HUES48 (cell line): ENCODE results near the gene FHIT.
A peak's percentile ranks its signal among the peaks of the same experiment; 100 is the strongest.

Experiments used
- H3K27ac ChIP-seq: one replicate; pipeline ENCODE4 v1.7.0; 2013; ENCODE audit warnings: low read depth, low read length, inconsistent platforms
- H3K27me3 ChIP-seq: 2 replicates; pipeline ENCODE4 v1.6.1; 2013; ENCODE audit warnings: mild to moderate bottlenecking, low read length; ENCODE audit not compliant: control insufficient read depth, insufficient read depth
- H3K36me3 ChIP-seq: 2 replicates; pipeline ENCODE4 v1.6.1; 2013; ENCODE audit warnings: low read length; ENCODE audit not compliant: control insufficient read depth, insufficient read depth
- H3K4me1 ChIP-seq: 2 replicates; pipeline ENCODE4 v1.6.1; 2013; ENCODE audit warnings: mild to moderate bottlenecking, low read length; ENCODE audit not compliant: control insufficient read depth, insufficient read depth
- H3K4me3 ChIP-seq: 2 replicates; pipeline ENCODE4 v1.5.1; 2013; ENCODE audit warnings: mild to moderate bottlenecking, low read depth, low read length
- H3K9ac ChIP-seq: 2 replicates; pipeline ENCODE4 v1.6.1; 2013; ENCODE audit warnings: mild to moderate bottlenecking, low read depth, low read length, moderate library complexity
- H3K9me3 ChIP-seq: 2 replicates; pipeline ENCODE4 v1.6.1; 2013; ENCODE audit warnings: low read length; ENCODE audit not compliant: control insufficient read depth, insufficient read depth

FHIT gene

GRCh38 chr3:60650171-60650570, 601.1 kb downstream of the FHIT start:
- peaks cover 17% of the 10 kb centered on the region for H3K4me1 ChIP-seq
- H3K27me3 ChIP-seq = no peaks in the 10 kb centered on the region
- no peak overlapping the region for H3K4me3 ChIP-seq
- H3K9ac ChIP-seq = no peak overlapping the region
- no peak overlapping the region for H3K27ac ChIP-seq
- H3K9me3 ChIP-seq = no peaks in the 10 kb centered on the region
- no peaks in the 10 kb centered on the region for H3K36me3 ChIP-seq

GRCh38 chr3:60645801-60646200, 605.5 kb downstream of the FHIT start:
- Histone ChIP-seq H3K27ac (no peak overlapping the region), H3K9ac (no peak overlapping the region), H3K27me3 (no peaks in the 10 kb centered on the region), H3K9me3 (no peaks in the 10 kb centered on the region), H3K36me3 (no peaks in the 10 kb centered on the region), H3K4me3 (no peak overlapping the region), H3K4me1 (peaks cover 4% of the 10 kb centered on the region; the same call in 1 of the 2 replicates)

- Histone ChIP-seq H3K27ac (no peak overlapping the region), H3K4me1 (peaks cover 4% of the 10 kb centered on the region; the same call in 1 of the 2 replicates), H3K9me3 (no peaks in the 10 kb centered on the region), H3K36me3 (no peaks in the 10 kb centered on the region), H3K27me3 (no peaks in the 10 kb centered on the region), H3K9ac (no peak overlapping the region), H3K4me3 (no peak overlapping the region)
These were observed 607.4 kb downstream of the FHIT start for GRCh38 chr3:60643831-60644230.

GRCh38 chr3:60641354-60641753, 609.9 kb downstream of the FHIT start:
- Histone ChIP-seq H3K27me3 (no peaks in the 10 kb centered on the region), H3K4me3 (no peak overlapping the region), H3K9ac (no peak overlapping the region), H3K36me3 (no peaks in the 10 kb centered on the region), H3K9me3 (no peaks in the 10 kb centered on the region), H3K27ac (no peak overlapping the region), H3K4me1 (peaks cover 8% of the 10 kb centered on the region)

- peak overlapping the region; percentile 47 for H3K27ac ChIP-seq
- no peaks in the 10 kb centered on the region for H3K9me3 ChIP-seq
- H3K27me3 ChIP-seq = no peaks in the 10 kb centered on the region
- H3K36me3 ChIP-seq = no peaks in the 10 kb centered on the region
- no peak overlapping the region for H3K9ac ChIP-seq
- H3K4me3 ChIP-seq = no peak overlapping the region
- H3K4me1 ChIP-seq = peaks cover 9% of the 10 kb centered on the region
These were observed 614.4 kb downstream of the FHIT start for GRCh38 chr3:60636846-60637245.

- no peaks in the 10 kb centered on the region for H3K36me3 ChIP-seq
These were observed 617.6 kb downstream of the FHIT start for GRCh38 chr3:60633644-60634043.

GRCh38 chr3:60631509-60631908, 619.7 kb downstream of the FHIT start:
- no peak overlapping the region for H3K4me3 ChIP-seq
- H3K9ac ChIP-seq = no peak overlapping the region
- H3K36me3 ChIP-seq = no peaks in the 10 kb centered on the region
- H3K27ac ChIP-seq = no peak overlapping the region
- H3K4me1 ChIP-seq = peaks cover 21% of the 10 kb centered on the region
- no peaks in the 10 kb centered on the region for H3K27me3 ChIP-seq
- no peaks in the 10 kb centered on the region for H3K9me3 ChIP-seq

More at GRCh38 chr3:60633644-60634043, 617.6 kb downstream of the FHIT start:
- no peak overlapping the region for H3K9ac ChIP-seq
- H3K4me1 ChIP-seq = peaks cover 28% of the 10 kb centered on the region
- no peak overlapping the region for H3K4me3 ChIP-seq
- no peaks in the 10 kb centered on the region for H3K9me3 ChIP-seq
- no peak overlapping the region for H3K27ac ChIP-seq
- H3K27me3 ChIP-seq = no peaks in the 10 kb centered on the region

- Histone ChIP-seq H3K4me3 (no peak overlapping the region), H3K9me3 (no peaks in the 10 kb centered on the region), H3K9ac (no peak overlapping the region), H3K27ac (no peak overlapping the region), H3K4me1 (peaks cover 19% of the 10 kb centered on the region), H3K36me3 (no peaks in the 10 kb centered on the region), H3K27me3 (no peaks in the 10 kb centered on the region)
These were observed 620.3 kb downstream of the FHIT start for GRCh38 chr3:60630953-60631352.

- Histone ChIP-seq H3K27me3 (no peaks in the 10 kb centered on the region), H3K9me3 (no peaks in the 10 kb centered on the region)
These were observed 621.4 kb downstream of the FHIT start for GRCh38 chr3:60629816-60630215.

GRCh38 chr3:60622349-60622748, 628.9 kb downstream of the FHIT start:
- Histone ChIP-seq H3K4me1 (no peaks in the 10 kb centered on the region), H3K9ac (no peak overlapping the region), H3K36me3 (no peaks in the 10 kb centered on the region), H3K9me3 (0 out of 2 replicates have a peak, but pooled peaks cover 2% of the 10 kb centered on the region), H3K4me3 (no peak overlapping the region), H3K27ac (no peak overlapping the region), H3K27me3 (no peaks in the 10 kb centered on the region)

More at GRCh38 chr3:60629816-60630215, 621.4 kb downstream of the FHIT start:
- Histone ChIP-seq H3K4me1 (peaks cover 19% of the 10 kb centered on the region), H3K4me3 (no peak overlapping the region), H3K27ac (no peak overlapping the region), H3K9ac (no peak overlapping the region), H3K36me3 (no peaks in the 10 kb centered on the region)

GRCh38 chr3:60617188-60617587, 634.1 kb downstream of the FHIT start:
- Histone ChIP-seq H3K36me3 (no peaks in the 10 kb centered on the region), H3K9me3 (0 out of 2 replicates have a peak, but pooled peaks cover 5% of the 10 kb centered on the region), H3K27me3 (no peaks in the 10 kb centered on the region), H3K9ac (no peak overlapping the region), H3K27ac (no peak overlapping the region), H3K4me3 (no peak overlapping the region), H3K4me1 (no peaks in the 10 kb centered on the region)
